22Rv1 (cell line): ENCODE results near the gene TMEM39B.

ENCODE experiments used
- ZFX ChIP-seq: fragments of 450-650 bp; IDR thresholded peaks from 2 replicates; pipeline ENCODE4 v1.6.1; 2017; ENCODE audit warnings: antibody characterized with exemption, borderline replicate concordance
- TF ChIP-seq, protein P1 (sequence below): fragments of 450-650 bp; IDR thresholded peaks from 2 replicates; pipeline ENCODE4 v1.5.1; 2017; ENCODE audit warnings: mild to moderate bottlenecking

DNA sequence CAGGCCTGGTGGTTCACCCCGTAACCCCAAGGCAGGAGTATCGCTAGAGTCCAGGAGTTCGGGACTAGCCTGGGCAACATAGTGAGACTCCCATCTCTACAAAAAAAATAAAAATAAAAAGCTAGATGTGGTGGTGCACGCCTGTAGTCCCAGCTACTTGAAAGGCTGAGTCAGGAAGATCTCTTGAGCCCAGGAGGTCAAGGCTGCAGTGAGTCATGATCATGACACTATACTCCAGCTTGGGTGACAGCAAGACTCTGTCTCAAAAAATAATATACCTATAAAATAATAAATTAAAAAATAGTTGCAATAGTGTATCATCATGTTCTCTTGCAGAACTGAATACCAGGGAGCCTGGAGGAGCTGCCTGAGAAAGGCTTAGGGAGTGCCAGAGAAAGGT is 19.9 kb upstream of the TMEM39B start:
- TF ChIP-seq, protein P1, sequence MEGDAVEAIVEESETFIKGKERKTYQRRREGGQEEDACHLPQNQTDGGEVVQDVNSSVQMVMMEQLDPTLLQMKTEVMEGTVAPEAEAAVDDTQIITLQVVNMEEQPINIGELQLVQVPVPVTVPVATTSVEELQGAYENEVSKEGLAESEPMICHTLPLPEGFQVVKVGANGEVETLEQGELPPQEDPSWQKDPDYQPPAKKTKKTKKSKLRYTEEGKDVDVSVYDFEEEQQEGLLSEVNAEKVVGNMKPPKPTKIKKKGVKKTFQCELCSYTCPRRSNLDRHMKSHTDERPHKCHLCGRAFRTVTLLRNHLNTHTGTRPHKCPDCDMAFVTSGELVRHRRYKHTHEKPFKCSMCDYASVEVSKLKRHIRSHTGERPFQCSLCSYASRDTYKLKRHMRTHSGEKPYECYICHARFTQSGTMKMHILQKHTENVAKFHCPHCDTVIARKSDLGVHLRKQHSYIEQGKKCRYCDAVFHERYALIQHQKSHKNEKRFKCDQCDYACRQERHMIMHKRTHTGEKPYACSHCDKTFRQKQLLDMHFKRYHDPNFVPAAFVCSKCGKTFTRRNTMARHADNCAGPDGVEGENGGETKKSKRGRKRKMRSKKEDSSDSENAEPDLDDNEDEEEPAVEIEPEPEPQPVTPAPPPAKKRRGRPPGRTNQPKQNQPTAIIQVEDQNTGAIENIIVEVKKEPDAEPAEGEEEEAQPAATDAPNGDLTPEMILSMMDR = no peak
- no peak for TF ChIP-seq ZFX
